Hepatocyte (in vitro differentiated cells): ENCODE measurements around the gene CSNK1G1. TPM values are rescaled to one million over a fixed set of nuclear protein-coding genes. Genes with fewer than 3 reads are reported as not detected.

Source experiments
- DNase-seq: peaks from one replicate; pipeline ENCODE4 v3.0.0-alpha.2; 2016; ENCODE audit warnings: low spot score
- H2AFZ ChIP-seq: fragments of 200-600 bp; sonication (generic); 2 replicates; pipeline ENCODE4 v1.6.0; 2016; ENCODE audit warnings: antibody characterized with exemption, mild to moderate bottlenecking
- H3K27ac ChIP-seq: fragments of 200-600 bp; sonication (generic); 2 replicates; pipeline ENCODE4 v1.5.1; 2016; ENCODE audit warnings: mild to moderate bottlenecking
- H3K27me3 ChIP-seq: fragments of 200-600 bp; sonication (generic); 2 replicates; pipeline ENCODE4 v1.6.1; 2016
- H3K36me3 ChIP-seq: fragments of 200-600 bp; sonication (generic); replicated peaks from 2 replicates; pipeline ENCODE4 v1.5.1; 2016; ENCODE audit warnings: low read depth; ENCODE audit not compliant: insufficient read depth
- H3K4me1 ChIP-seq: fragments of 200-600 bp; sonication (generic); 2 replicates; pipeline ENCODE4 v1.5.1; 2016; ENCODE audit warnings: mild to moderate bottlenecking, moderate library complexity; ENCODE audit not compliant: insufficient read depth
- H3K4me2 ChIP-seq: fragments of 200-600 bp; sonication (generic); 2 replicates; pipeline ENCODE4 v1.6.0; 2016
- H3K4me3 ChIP-seq: fragments of 200-600 bp; sonication (generic); 2 replicates; pipeline ENCODE4 v1.5.1; 2016; ENCODE audit warnings: mild to moderate bottlenecking
- H3K79me2 ChIP-seq: fragments of 200-600 bp; sonication (generic); 2 replicates; pipeline ENCODE4 v1.6.0; 2017; ENCODE audit warnings: mild to moderate bottlenecking
- H3K9me2 ChIP-seq: fragments of 200-600 bp; sonication (generic); replicated peaks from 2 replicates; pipeline ENCODE4 v1.6.0; 2017; ENCODE audit warnings: mild to moderate bottlenecking; ENCODE audit not compliant: insufficient read depth
- H3K9me3 ChIP-seq: fragments of 200-600 bp; sonication (generic); 2 replicates; pipeline ENCODE4 v1.5.1; 2016; ENCODE audit warnings: low read depth, mild to moderate bottlenecking
- H4K20me1 ChIP-seq: fragments of 200-600 bp; sonication (generic); 2 replicates; pipeline ENCODE4 v1.6.0; 2016; ENCODE audit warnings: mild to moderate bottlenecking; ENCODE audit not compliant: insufficient read depth, poor library complexity, severe bottlenecking
- EZH2 ChIP-seq: fragments of 200-600 bp; sonication (generic); IDR thresholded peaks from 2 replicates; pipeline ENCODE4 v1.6.1; 2016; ENCODE audit warnings: antibody characterized with exemption, mild to moderate bottlenecking, borderline replicate concordance
- EZH2phosphoT487 ChIP-seq: fragments of 200-600 bp; sonication (generic); IDR thresholded peaks from one replicate; pipeline ENCODE4 v1.6.1; 2018; ENCODE audit warnings: antibody characterized with exemption, mild to moderate bottlenecking, low read depth, moderate library complexity; ENCODE audit not compliant: unreplicated experiment, severe bottlenecking
- WGBS: methylation state at CpG from one replicate; pipeline ENCODE4 v1.1.6; 2016; ENCODE audit warnings: low lambda C conversion rate; ENCODE audit errors: missing lambda C conversion rate; 5-methylcytosine and 5-hydroxymethylcytosine counted together
- polyA plus RNA-seq: library from polyadenylated mRNA; unstranded; fragments of >200 nt; fragmentation: Nextera tagmentation; extraction: Ambion mirVana; gene quantifications from 2 replicates; pipeline ENCODE4 v1.2.1, GENCODE V29; 2016
- total RNA-seq: library from RNA; depleted of rRNA; stranded (reverse); fragments of >200 nt; gene quantifications from 2 replicates; pipeline ENCODE4 v1.2.3, GENCODE V29; 2014
- TF ChIP-seq, protein P1 (sequence below): fragments of 200-600 bp; sonication (generic); IDR thresholded peaks from 2 replicates; pipeline ENCODE4 v1.5.1; 2016; ENCODE audit warnings: antibody characterized with exemption, mild to moderate bottlenecking; ENCODE audit not compliant: poor library complexity

Gene CSNK1G1
- total and polyA plus RNA-seq, 2 experiments from 2014 or later: 7.7 to 18.1 TPM

DNA sequence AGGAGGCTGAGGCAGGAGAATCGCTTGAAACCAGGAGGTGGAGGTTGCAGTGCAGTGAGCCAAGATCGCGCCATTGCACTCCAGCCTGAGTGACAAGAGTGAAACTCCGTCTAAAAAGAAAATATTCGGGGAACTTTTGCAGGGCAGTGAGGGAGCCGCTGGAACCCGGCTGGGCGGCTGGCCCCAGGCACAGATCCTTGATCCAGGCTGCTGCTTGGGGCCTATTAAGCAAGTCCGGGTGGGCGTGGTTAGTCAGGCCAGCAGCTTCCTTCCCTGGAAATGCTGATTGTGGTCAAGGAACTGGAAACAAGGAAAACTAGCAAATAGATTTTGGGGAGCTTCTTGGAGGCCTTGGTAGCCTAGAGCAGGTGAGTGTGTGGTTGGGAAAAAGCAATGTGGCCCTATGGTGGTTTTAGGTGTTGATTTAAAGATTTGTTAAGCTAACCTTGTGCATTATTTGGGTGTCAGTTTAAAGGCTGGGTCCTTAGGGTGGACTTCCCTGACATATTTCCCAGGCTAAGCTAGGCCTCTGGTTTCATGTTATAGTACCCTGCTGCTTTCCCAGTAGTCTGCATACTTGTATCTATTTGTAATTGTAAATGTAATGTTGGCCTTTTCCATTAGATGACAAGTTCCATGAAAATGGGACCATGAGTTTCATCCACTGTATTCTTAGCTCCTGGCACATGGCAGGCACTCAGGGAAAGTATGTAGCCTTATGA is 222.2 kb downstream of the CSNK1G1 start:
- Histone ChIP-seq H3K4me1 (no peaks in the 10 kb centered on the region), H3K9me3 (no peaks in the 10 kb centered on the region), H3K27ac (no peak overlapping the region), H3K9me2 (no peaks in the 10 kb centered on the region), H3K4me3 (no peak overlapping the region), H4K20me1 (no peaks in the 10 kb centered on the region), H3K36me3 (no peaks in the 10 kb centered on the region), H3K27me3 (no peaks in the 10 kb centered on the region), H3K4me2 (no peak overlapping the region), H2AFZ (no peak overlapping the region), H3K79me2 (no peaks in the 10 kb centered on the region)
- 96% methylated on average over 10 of the region's 10 CpGs for WGBS
- no peak for TF ChIP-seq EZH2
- TF ChIP-seq EZH2phosphoT487: no peak
- TF ChIP-seq, protein P1, sequence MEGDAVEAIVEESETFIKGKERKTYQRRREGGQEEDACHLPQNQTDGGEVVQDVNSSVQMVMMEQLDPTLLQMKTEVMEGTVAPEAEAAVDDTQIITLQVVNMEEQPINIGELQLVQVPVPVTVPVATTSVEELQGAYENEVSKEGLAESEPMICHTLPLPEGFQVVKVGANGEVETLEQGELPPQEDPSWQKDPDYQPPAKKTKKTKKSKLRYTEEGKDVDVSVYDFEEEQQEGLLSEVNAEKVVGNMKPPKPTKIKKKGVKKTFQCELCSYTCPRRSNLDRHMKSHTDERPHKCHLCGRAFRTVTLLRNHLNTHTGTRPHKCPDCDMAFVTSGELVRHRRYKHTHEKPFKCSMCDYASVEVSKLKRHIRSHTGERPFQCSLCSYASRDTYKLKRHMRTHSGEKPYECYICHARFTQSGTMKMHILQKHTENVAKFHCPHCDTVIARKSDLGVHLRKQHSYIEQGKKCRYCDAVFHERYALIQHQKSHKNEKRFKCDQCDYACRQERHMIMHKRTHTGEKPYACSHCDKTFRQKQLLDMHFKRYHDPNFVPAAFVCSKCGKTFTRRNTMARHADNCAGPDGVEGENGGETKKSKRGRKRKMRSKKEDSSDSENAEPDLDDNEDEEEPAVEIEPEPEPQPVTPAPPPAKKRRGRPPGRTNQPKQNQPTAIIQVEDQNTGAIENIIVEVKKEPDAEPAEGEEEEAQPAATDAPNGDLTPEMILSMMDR: no peak
- DNase-seq: no peak

- no peaks in the 10 kb centered on the region for H4K20me1 ChIP-seq
- no peaks in the 10 kb centered on the region for H3K4me1 ChIP-seq
- no peak overlapping the region for H3K4me3 ChIP-seq
- H3K27ac ChIP-seq: no peak overlapping the region
- no peaks in the 10 kb centered on the region for H3K27me3 ChIP-seq
- DNase-seq: no peak
- H3K4me2 ChIP-seq: no peak overlapping the region
- no peaks in the 10 kb centered on the region for H3K36me3 ChIP-seq
- H3K79me2 ChIP-seq: no peaks in the 10 kb centered on the region
- TF ChIP-seq EZH2phosphoT487 (no peak), EZH2 (no peak)
- TF ChIP-seq, protein P1: no peak
- no peaks in the 10 kb centered on the region for H3K9me3 ChIP-seq
- 93% methylated on average over 4 of the region's 4 CpGs for whole genome bisulfite sequencing
- no peak overlapping the region for H2AFZ ChIP-seq
- no peaks in the 10 kb centered on the region for H3K9me2 ChIP-seq
Observed at GRCh38 chr15:64132217-64132616, 223.8 kb downstream of the CSNK1G1 start.

GRCh38 chr15:64131547-64131946 is 224.4 kb downstream of the CSNK1G1 start:
- DNase-seq: no peak
- Histone ChIP-seq H3K9me3 (no peaks in the 10 kb centered on the region), H2AFZ (no peak overlapping the region), H3K9me2 (no peaks in the 10 kb centered on the region), H3K27ac (no peak overlapping the region), H3K27me3 (no peaks in the 10 kb centered on the region), H4K20me1 (no peaks in the 10 kb centered on the region), H3K4me3 (no peak overlapping the region), H3K36me3 (no peaks in the 10 kb centered on the region), H3K4me2 (no peak overlapping the region), H3K79me2 (no peaks in the 10 kb centered on the region), H3K4me1 (no peaks in the 10 kb centered on the region)
- TF ChIP-seq EZH2: no peak
- no peak for TF ChIP-seq EZH2phosphoT487
- TF ChIP-seq, protein P1: no peak
- 99% methylated on average over 7 of the region's 7 CpGs for WGBS
